Mesothelial cell of epicardium (in vitro differentiated cells): Measurements from ENCODE around the gene HIGD1C. TPM values are rescaled to one million over a fixed set of nuclear protein-coding genes. Genes with fewer than 3 reads are reported as not detected.
"Not testable (repeated sequence)": the region's sequence is repeated elsewhere in the genome, so short reads cannot be mapped to it uniquely, and the experiment has no call there.

Experiments
- DNase-seq, 2 experiments: peaks; one replicate each; pipeline ENCODE4 v3.0.0; 2021; ENCODE audit warnings: low spot score in 2 of 2; ENCODE audit not compliant: unreplicated experiment in 2 of 2
- H3K27ac Mint-ChIP-seq: 2 replicates; pipeline ENCODE4 v1.8.0; 2021; ENCODE audit warnings: mixed read lengths
- H3K27me3 Mint-ChIP-seq: 2 replicates; pipeline ENCODE4 v1.8.0; 2021; ENCODE audit warnings: low read depth, mixed read lengths
- H3K36me3 Mint-ChIP-seq: 2 replicates; pipeline ENCODE4 v1.8.0; 2021; ENCODE audit warnings: mixed read lengths
- H3K4me1 Mint-ChIP-seq: 2 replicates; pipeline ENCODE4 v1.8.0; 2021; ENCODE audit warnings: mixed read lengths
- H3K4me3 Mint-ChIP-seq: 2 replicates; pipeline ENCODE4 v1.8.0; 2021; ENCODE audit warnings: mild to moderate bottlenecking, moderate library complexity, mixed read lengths
- H3K9me3 Mint-ChIP-seq: 2 replicates; pipeline ENCODE4 v1.8.0; 2021; ENCODE audit warnings: mixed read lengths
- CTCF ChIP-seq: fragments of 200-600 bp; sonication (generic); IDR thresholded peaks from one replicate; pipeline ENCODE4 v1.5.0; 2021; ENCODE audit warnings: antibody characterized with exemption; ENCODE audit not compliant: unreplicated experiment
- total RNA-seq: library from RNA; stranded (reverse); gene quantifications from 3 replicates; pipeline ENCODE4 v1.2.1, GENCODE V29; 2021

Gene HIGD1C
- total RNA-seq, 1 donor from 2014 or later = not detected

GRCh38 chr12:50928392-50928791 is 24.0 kb upstream of the HIGD1C start:
- TF ChIP-seq CTCF = no peak
- H3K27me3 Mint-ChIP-seq = no peaks in the 10 kb centered on the region
- peak overlapping the region; percentile 86 for H3K27ac Mint-ChIP-seq
- H3K4me3 Mint-ChIP-seq = peak overlapping the region; percentile 98
- DNase-seq = peak in 1 of 2 experiments; percentile 64
- peaks cover 74% of the 10 kb centered on the region for H3K4me1 Mint-ChIP-seq
- H3K36me3 Mint-ChIP-seq = peaks cover 16% of the 10 kb centered on the region
- no peaks in the 10 kb centered on the region for H3K9me3 Mint-ChIP-seq

DNA sequence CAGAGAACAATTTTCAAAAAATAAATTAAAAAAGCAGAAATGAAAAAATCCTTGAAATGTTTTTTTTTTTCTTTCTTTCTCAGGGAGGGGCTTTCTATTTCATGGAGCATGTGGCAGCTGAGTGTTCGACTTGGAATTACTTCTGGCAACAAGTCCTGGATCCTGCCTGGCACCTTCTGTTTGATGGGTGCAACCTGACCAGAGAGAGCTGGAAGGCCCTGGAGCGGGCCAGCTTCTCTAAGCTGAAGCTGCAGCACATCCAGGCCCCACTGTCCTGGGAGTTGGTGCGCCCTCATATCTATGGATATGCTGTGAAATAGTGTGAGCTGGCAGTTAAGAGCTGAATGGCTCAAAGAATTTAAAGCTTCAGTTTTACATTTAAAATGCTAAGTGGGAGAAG is 22.5 kb upstream of the HIGD1C start:
- TF ChIP-seq CTCF = no peak
- H3K4me3 Mint-ChIP-seq = peak overlapping the region; percentile 17
- DNase-seq = no peak
- H3K36me3 Mint-ChIP-seq = peaks cover 27% of the 10 kb centered on the region
- H3K4me1 Mint-ChIP-seq = peaks cover 77% of the 10 kb centered on the region
- no peaks in the 10 kb centered on the region for H3K9me3 Mint-ChIP-seq
- no peaks in the 10 kb centered on the region for H3K27me3 Mint-ChIP-seq
- H3K27ac Mint-ChIP-seq = peak overlapping the region; percentile 74

DNA sequence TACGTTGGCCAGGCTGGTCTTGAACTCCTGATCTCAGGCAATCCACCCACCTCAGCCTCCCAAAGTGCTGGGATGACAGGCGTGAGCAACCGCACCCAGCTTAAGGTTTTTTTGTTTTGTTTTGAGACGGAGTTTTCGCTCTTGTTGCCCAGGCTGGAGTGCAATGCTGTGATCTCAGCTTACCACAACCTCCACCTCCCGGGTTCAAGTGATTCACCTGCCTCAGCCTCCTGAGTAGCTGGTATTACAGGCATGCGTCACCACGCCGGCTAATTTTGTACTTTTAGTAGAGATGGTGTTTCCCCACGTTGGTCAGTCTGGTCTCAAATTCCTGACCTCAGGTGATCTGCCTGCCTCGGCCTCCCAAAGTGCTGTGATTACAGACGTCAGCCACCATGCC is 21.9 kb upstream of the HIGD1C start:
- not testable (repeated sequence) for H3K9me3 Mint-ChIP-seq, H3K27ac Mint-ChIP-seq, DNase-seq, H3K27me3 Mint-ChIP-seq, H3K4me3 Mint-ChIP-seq
- Mint-ChIP-seq H3K4me1 (peaks cover 78% of the 10 kb centered on the region), H3K36me3 (peaks cover 27% of the 10 kb centered on the region)

GRCh38 chr12:50932787-50933280 is 19.5 kb upstream of the HIGD1C start:
- H3K9me3 Mint-ChIP-seq = no peaks in the 10 kb centered on the region
- peak overlapping the region; percentile 84 for H3K27ac Mint-ChIP-seq
- no peaks in the 10 kb centered on the region for H3K27me3 Mint-ChIP-seq
- no peak for DNase-seq
- no peak overlapping the region for H3K4me3 Mint-ChIP-seq
- peaks cover 68% of the 10 kb centered on the region for H3K4me1 Mint-ChIP-seq
- peaks cover 30% of the 10 kb centered on the region for H3K36me3 Mint-ChIP-seq
- TF ChIP-seq CTCF = no peak

- Mint-ChIP-seq H3K27me3 (no peaks in the 10 kb centered on the region), H3K27ac (peak overlapping the region; percentile 84), H3K4me3 (no peak overlapping the region), H3K36me3 (peaks cover 30% of the 10 kb centered on the region), H3K9me3 (no peaks in the 10 kb centered on the region), H3K4me1 (peaks cover 60% of the 10 kb centered on the region)
- no peak for TF ChIP-seq CTCF
- DNase-seq = no peak
These were observed 18.8 kb upstream of the HIGD1C start for GRCh38 chr12:50933459-50934124.

GRCh38 chr12:50934371-50934851 is 17.9 kb upstream of the HIGD1C start:
- Mint-ChIP-seq H3K27me3 (no peaks in the 10 kb centered on the region), H3K4me1 (peaks cover 54% of the 10 kb centered on the region), H3K36me3 (peaks cover 30% of the 10 kb centered on the region), H3K9me3 (no peaks in the 10 kb centered on the region), H3K27ac (peak overlapping the region; percentile 95), H3K4me3 (no peak overlapping the region)
- no peak for TF ChIP-seq CTCF
- DNase-seq = no peak
